MCF 10A (cell line): ENCODE data around the gene TRIM75. TPM values are rescaled to one million over a fixed set of nuclear protein-coding genes. Genes with fewer than 3 reads are reported as not detected.
A peak's percentile ranks its signal among the peaks of the same experiment; 100 is the strongest.

ENCODE experiments used
- BruUV-seq: library from RNA; stranded (reverse); fragments of 400-500 nt; replicated peaks from 2 replicates; lab custom pipeline; 2021; lab: Mats Ljungman, UMichigan
- CTCF ChIA-PET: fragments of 300-600 bp; sonication (Branson Sonifier 250); formaldehyde crosslinking; extraction: SDS; loops from one replicate; lab custom pipeline; 2021; ENCODE audit warnings: antibody characterized with exemption, inconsistent platforms; lab: Yijun Ruan, JAX
- POLR2A ChIA-PET: fragments of 300-600, 350-650 bp; sonication (Branson Sonifier 250); formaldehyde crosslinking; extraction: SDS; loops from one replicate; lab custom pipeline; 2020; ENCODE audit warnings: antibody characterized with exemption, inconsistent platforms; lab: Yijun Ruan, JAX
- DNase-seq: peaks from one replicate; pipeline ENCODE4 v3.0.0-alpha.2; 2018; ENCODE audit not compliant: unreplicated experiment
- H3K27ac Mint-ChIP-seq: one replicate; pipeline ENCODE4 v1.8.0; 2022; ENCODE audit warnings: mild to moderate bottlenecking, low read depth, mixed read lengths; ENCODE audit not compliant: unreplicated experiment
- H3K27me3 Mint-ChIP-seq: one replicate; pipeline ENCODE4 v1.8.0; 2022; ENCODE audit warnings: mixed read lengths; ENCODE audit not compliant: insufficient read depth, unreplicated experiment
- H3K36me3 Mint-ChIP-seq: one replicate; pipeline ENCODE4 v1.8.0; 2022; ENCODE audit warnings: mild to moderate bottlenecking, moderate library complexity, mixed read lengths; ENCODE audit not compliant: insufficient read depth, unreplicated experiment
- H3K4me1 Mint-ChIP-seq: one replicate; pipeline ENCODE4 v1.8.0; 2022; ENCODE audit warnings: mixed read lengths; ENCODE audit not compliant: insufficient read depth, unreplicated experiment
- H3K4me3 Mint-ChIP-seq: one replicate; pipeline ENCODE4 v1.8.0; 2022; ENCODE audit warnings: mild to moderate bottlenecking, moderate library complexity, mixed read lengths; ENCODE audit not compliant: unreplicated experiment
- H3K9me3 Mint-ChIP-seq: one replicate; pipeline ENCODE4 v1.8.0; 2022; ENCODE audit warnings: mixed read lengths; ENCODE audit not compliant: unreplicated experiment
- intact Hi-C: fragments of 100-400 bp; cut with micrococcal nuclease; formaldehyde crosslinking; loops from 2 replicates; pipeline ENCODE4 v1.14.1; 2022
- total RNA-seq: library from RNA; stranded (reverse); gene quantifications from 2 replicates; pipeline ENCODE4 v1.2.3, GENCODE V29; 2022
- TF ChIP-seq, protein P1 (sequence below): fragments of 200-600 bp; IDR thresholded peaks from one replicate; pipeline ENCODE4 v1.8.0; 2022; ENCODE audit warnings: antibody characterized with exemption, mild to moderate bottlenecking; ENCODE audit not compliant: unreplicated experiment

Gene TRIM75
- total RNA-seq, 1 experiment from 2014 or later: not detected

DNA sequence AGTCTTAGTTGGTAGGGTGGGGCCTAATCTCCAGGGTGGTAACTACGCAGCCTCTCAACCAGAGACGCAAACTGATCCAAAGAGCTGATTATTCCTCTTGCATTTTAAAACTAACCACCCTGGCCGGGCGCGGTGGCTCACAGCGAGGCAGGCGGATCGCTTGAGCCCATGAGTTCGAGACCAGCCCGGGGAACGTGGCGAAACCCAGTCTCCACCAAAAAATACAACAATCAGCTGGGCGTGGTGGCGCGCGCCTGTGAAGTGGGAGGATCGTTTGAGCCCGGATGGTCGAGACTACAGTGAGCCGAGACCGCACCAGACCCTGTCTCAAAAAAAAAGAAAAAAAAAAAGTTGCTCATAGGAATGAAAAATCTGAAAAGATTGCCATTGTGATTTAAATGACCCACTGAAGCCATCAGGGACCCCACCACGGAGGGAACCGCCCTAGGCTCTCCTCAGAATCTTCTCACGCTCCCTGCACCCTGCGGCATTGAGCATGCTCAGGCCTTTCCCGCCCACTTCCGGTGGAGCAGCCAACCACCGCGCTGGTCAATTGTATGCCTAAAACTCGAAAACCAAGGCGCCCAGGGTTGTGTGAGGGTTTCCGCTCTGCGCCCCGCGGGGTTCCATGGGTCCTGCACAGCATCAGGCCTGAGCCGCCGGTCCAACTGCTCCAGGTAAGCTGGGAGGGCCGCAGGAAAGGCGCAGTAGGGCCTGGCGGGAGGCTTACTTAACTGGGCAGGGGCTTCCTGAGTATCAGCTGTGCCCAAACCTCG lies 22.0 kb upstream of the TRIM75 start, which contains the start of gene TRIM60:
TRIM60 (plus strand) TSS at position 564 of the 776 bp plus-strand sequence. CDS start 8,074 bp downstream, outside the sequence.
- POLR2A ChIA-PET: no interaction called here
- Mint-ChIP-seq H3K36me3 (no peaks in the 10 kb centered on the region), H3K27me3 (no peaks in the 10 kb centered on the region), H3K4me3 (no peak within 1 kb of the TSS), H3K27ac (no peak within 1 kb of the TSS), H3K9me3 (no peaks in the 10 kb centered on the region), H3K4me1 (no peaks in the 10 kb centered on the region)
- TF ChIP-seq, protein P1, sequence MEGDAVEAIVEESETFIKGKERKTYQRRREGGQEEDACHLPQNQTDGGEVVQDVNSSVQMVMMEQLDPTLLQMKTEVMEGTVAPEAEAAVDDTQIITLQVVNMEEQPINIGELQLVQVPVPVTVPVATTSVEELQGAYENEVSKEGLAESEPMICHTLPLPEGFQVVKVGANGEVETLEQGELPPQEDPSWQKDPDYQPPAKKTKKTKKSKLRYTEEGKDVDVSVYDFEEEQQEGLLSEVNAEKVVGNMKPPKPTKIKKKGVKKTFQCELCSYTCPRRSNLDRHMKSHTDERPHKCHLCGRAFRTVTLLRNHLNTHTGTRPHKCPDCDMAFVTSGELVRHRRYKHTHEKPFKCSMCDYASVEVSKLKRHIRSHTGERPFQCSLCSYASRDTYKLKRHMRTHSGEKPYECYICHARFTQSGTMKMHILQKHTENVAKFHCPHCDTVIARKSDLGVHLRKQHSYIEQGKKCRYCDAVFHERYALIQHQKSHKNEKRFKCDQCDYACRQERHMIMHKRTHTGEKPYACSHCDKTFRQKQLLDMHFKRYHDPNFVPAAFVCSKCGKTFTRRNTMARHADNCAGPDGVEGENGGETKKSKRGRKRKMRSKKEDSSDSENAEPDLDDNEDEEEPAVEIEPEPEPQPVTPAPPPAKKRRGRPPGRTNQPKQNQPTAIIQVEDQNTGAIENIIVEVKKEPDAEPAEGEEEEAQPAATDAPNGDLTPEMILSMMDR: no peak
- intact Hi-C loops: no loop called here
- DNase-seq: no peak
- CTCF ChIA-PET: interaction anchor here (0.6 to 0.7 kb wide), 2 partner anchors 51 to 269 kb away, joined by 3 to 4 read pairs; no protein-coding TSS in a partner anchor
- no TSS peak for BruUV-seq

DNA sequence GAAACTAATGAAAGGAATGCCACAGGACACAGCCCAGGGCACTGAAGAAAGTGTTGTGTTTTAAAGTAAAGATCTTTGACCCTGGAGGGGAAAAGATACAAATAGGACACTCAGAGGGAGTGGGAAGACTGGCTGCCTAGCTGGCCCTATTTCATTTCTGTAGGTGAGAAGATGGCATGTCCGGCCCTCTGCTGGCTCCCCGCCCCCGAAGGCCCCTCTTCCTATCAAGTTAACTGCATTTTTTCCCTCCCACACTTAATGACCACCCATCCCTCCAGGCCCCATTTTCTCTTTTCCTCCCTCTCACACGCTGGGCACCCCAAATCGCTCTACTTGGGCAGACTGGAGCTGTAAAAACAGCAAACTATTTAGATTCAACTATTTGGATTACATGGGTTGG lies 5.5 kb upstream of the TRIM75 start:
- CTCF ChIA-PET: interaction anchor here (0.6 kb wide), 1 partner anchor 14 kb away, joined by 3 read pairs; no protein-coding TSS in a partner anchor
- no TSS peak for BruUV-seq
- no peak overlapping the region for H3K27ac Mint-ChIP-seq
- H3K4me3 Mint-ChIP-seq: no peak overlapping the region
- H3K9me3 Mint-ChIP-seq: no peaks in the 10 kb centered on the region
- TF ChIP-seq, protein P1: no peak
- POLR2A ChIA-PET: interaction anchor here (0.7 kb wide), 1 partner anchor 303 kb away, joined by 3 read pairs; no protein-coding TSS in a partner anchor
- intact Hi-C loops: no loop called here
- H3K27me3 Mint-ChIP-seq: no peaks in the 10 kb centered on the region
- H3K36me3 Mint-ChIP-seq: no peaks in the 10 kb centered on the region
- no peaks in the 10 kb centered on the region for H3K4me1 Mint-ChIP-seq
- DNase-seq: no peak

DNA sequence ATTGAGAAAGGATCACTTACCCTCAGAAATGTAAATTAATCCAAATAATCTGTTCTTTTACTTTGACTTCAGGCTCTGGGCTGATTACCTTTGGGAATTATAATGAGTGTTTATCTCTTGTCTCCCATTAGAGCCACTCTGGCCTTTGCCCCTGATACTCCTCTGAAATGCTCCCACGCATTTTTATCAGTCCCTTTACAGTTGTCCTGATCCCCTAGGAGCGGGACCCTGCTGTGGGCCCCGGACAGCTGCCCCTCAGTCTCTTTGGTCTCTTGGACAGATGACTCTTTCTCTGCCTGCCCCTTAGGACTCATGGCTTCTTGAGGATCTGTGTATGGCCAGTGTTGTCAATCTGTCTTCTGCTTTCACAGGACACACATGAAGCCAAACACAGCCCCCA lies 1.0 kb upstream of the TRIM75 start:
- no TSS peak for BruUV-seq
- no peak for DNase-seq
- H3K27ac Mint-ChIP-seq: peak overlapping the region; percentile 62
- no peaks in the 10 kb centered on the region for H3K9me3 Mint-ChIP-seq
- no peaks in the 10 kb centered on the region for H3K36me3 Mint-ChIP-seq
- TF ChIP-seq, protein P1: no peak
- CTCF ChIA-PET: no interaction called here
- intact Hi-C loops: no loop called here
- no peak overlapping the region for H3K4me3 Mint-ChIP-seq
- H3K4me1 Mint-ChIP-seq: no peaks in the 10 kb centered on the region
- no peaks in the 10 kb centered on the region for H3K27me3 Mint-ChIP-seq
- POLR2A ChIA-PET: no interaction called here

DNA sequence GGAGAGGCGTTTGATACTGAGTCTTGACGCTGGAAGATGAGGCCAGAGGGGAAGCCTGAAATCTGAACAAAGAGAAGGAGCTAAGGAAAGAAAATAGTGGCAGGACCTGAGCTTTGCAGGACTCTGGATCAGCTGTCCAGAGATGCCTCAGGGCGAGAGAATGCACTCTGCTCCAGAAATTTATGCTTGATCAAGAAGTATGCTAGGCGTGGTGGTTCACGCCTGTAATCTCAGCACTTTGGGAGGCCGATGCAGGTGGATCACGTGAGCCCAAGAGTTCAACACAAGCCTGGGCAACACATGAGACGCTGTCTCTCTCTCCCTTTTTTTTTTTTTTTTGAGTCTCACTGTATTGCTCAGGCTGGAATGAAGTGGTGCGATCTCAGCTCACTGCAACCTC lies 1.9 kb downstream of the TRIM75 start:
- POLR2A ChIA-PET: no interaction called here
- TF ChIP-seq, protein P1: no peak

More for the DNA sequence above, 1.9 kb downstream of the TRIM75 start:
- Mint-ChIP-seq H3K27ac (no peak overlapping the region), H3K4me1 (no peaks in the 10 kb centered on the region), H3K4me3 (no peak overlapping the region), H3K9me3 (no peaks in the 10 kb centered on the region), H3K27me3 (no peaks in the 10 kb centered on the region), H3K36me3 (no peaks in the 10 kb centered on the region)
- intact Hi-C loops: no loop called here
- BruUV-seq: no TSS peak
- CTCF ChIA-PET: interaction anchor here (0.6 to 1.0 kb wide), 3 partner anchors 41 to 217 kb away, joined by 3 read pairs; no protein-coding TSS in a partner anchor
- no peak for DNase-seq
